IMR-90 (cell line): Measurements from ENCODE around the gene FAM236A. TPM values are rescaled to one million over a fixed set of nuclear protein-coding genes. Genes with fewer than 3 reads are reported as not detected.

ENCODE experiments used
- polyA plus RNA-seq, 3 experiments: library from polyadenylated mRNA; depleted of rRNA; stranded (reverse); fragments of >200 nt; gene quantifications; 2 replicates each; pipeline ENCODE4 v1.2.3, GENCODE V29; 2012; ENCODE audit warnings: low replicate concordance in 1 of 3
- total RNA-seq: library from RNA; depleted of rRNA; stranded (reverse); fragments of >200 nt; gene quantifications from 2 replicates; pipeline ENCODE4 v1.2.3, GENCODE V29; 2012; rRNA removed

The FAM236A gene
- total and polyA plus RNA-seq, 2 of the 4 experiments (the other 2 are of a cell fraction): not detected

Other genes with a start within 250 kb of the FAM236A start
- gene PHKA1, start 223.9 kb upstream of the FAM236A start, total RNA-seq: 3.3 and 4.5 TPM in 2 replicates
- 2.3 and 2.7 TPM in 2 replicates for gene PHKA1, start 223.9 kb upstream of the FAM236A start, polyA plus RNA-seq (2012; rRNA removed)
- not detected in 2 replicates for gene DMRTC1B, start 161.3 kb upstream of the FAM236A start, total RNA-seq
- gene DMRTC1B, start 161.3 kb upstream of the FAM236A start, polyA plus RNA-seq (2012; rRNA removed): not detected in 2 replicates
- gene FAM236B, start 155.5 kb upstream of the FAM236A start, total RNA-seq: not detected in 2 replicates
- not detected in 2 replicates for gene FAM236B, start 155.5 kb upstream of the FAM236A start, polyA plus RNA-seq (2012; rRNA removed)
- not detected in 2 replicates for gene FAM236D, start 130.0 kb upstream of the FAM236A start, total RNA-seq
- gene FAM236D, start 130.0 kb upstream of the FAM236A start, polyA plus RNA-seq (2012; rRNA removed): not detected in 2 replicates
- gene FAM236C, start 25.6 kb upstream of the FAM236A start, total RNA-seq: not detected in 2 replicates
- gene FAM236C, start 25.6 kb upstream of the FAM236A start, polyA plus RNA-seq (2012; rRNA removed): not detected in 2 replicates
- gene DMRTC1, start 5.6 kb downstream of the FAM236A start, total RNA-seq: not detected in 2 replicates
- not detected in 2 replicates for gene DMRTC1, start 5.6 kb downstream of the FAM236A start, polyA plus RNA-seq (2012; rRNA removed)
- not detected in 2 replicates for gene PABPC1L2B, start 64.7 kb downstream of the FAM236A start, total RNA-seq
- not detected in 2 replicates for gene PABPC1L2B, start 64.7 kb downstream of the FAM236A start, polyA plus RNA-seq (2012; rRNA removed)
- gene PABPC1L2A, start 141.3 kb downstream of the FAM236A start, total RNA-seq: not detected in 2 replicates
- not detected in 2 replicates for gene PABPC1L2A, start 141.3 kb downstream of the FAM236A start, polyA plus RNA-seq (2012; rRNA removed)